Spleen (tissue), 7 donors: Measurements from ENCODE around the gene CCL22.

Experiments
- CTCF ChIP-seq, 11 experiments: fragments of 200-600 bp in 7 of 11; fragments of 450-650 bp in 4 of 11; sonication (generic) in 4 of 11; IDR thresholded peaks in 8 of 11; conservative IDR thresholded peaks in 3 of 11; 1 replicate in 7 of 11; 2 replicates in 4 of 11; pipeline versions ENCODE4 v1.4.0 to v1.8.0; 2016 to 2021; ENCODE audit warnings: antibody characterized with exemption in 11 of 11, inconsistent platforms in 4 of 11, mild to moderate bottlenecking in 1 of 11
- POLR2A ChIP-seq, 3 donors: fragments of 450-650 bp; IDR thresholded peaks; one replicate each; pipeline ENCODE4 v1.5.1; 2017; ENCODE audit warnings: antibody characterized with exemption in 3 of 3, mild to moderate bottlenecking in 1 of 3
- POLR2AphosphoS5 ChIP-seq, 3 donors: sonication (generic); formaldehyde crosslinking; IDR thresholded peaks; one replicate each; pipeline ENCODE4 v1.5.1; 2017; ENCODE audit warnings: antibody characterized with exemption in 3 of 3
- donor health status: DM: no; HTN: no; CAD: no; lungs with moderate emphysema.
- donor health status: DM: no; HTN: no; CAD: no.
- donor health status: DM: no; HTN: no; CAD: no.

- TF ChIP-seq POLR2A (IDR thresholded peaks at IDR 0.05) (no peak), CTCF (IDR thresholded peaks at IDR 0.05 in 8 of 11, conservative IDR thresholded peaks at IDR 0.05 in 3 of 11) (no peak), POLR2AphosphoS5 (IDR thresholded peaks at IDR 0.05) (no peak)
These were observed 44.3 kb upstream of the CCL22 start for GRCh38 chr16:57314161-57314785.
